ENCODE data around the gene AFDN.

AFDN gene

GRCh38 chr6:167788563-167788903 is 38.2 kb upstream of the AFDN start:
- Histone ChIP-seq H3K9ac (ENCODE audit: low read length) (no peak overlapping the region), H3K9me2 (replicated peaks; ENCODE audit: insufficient read depth, low read length) (no peaks in the 10 kb centered on the region), H3K9me3 (ENCODE audit: insufficient read depth, low read length) (no peaks in the 10 kb centered on the region), H3K36me3 (ENCODE audit: low read length) (no peaks in the 10 kb centered on the region), H4K20me1 (ENCODE audit: low read depth, low read length) (no peaks in the 10 kb centered on the region), H3K27me3 (ENCODE audit: low read length) (no peaks in the 10 kb centered on the region), H3K4me3 (ENCODE audit: insufficient read depth, low read length, poor library complexity, severe bottlenecking) (no peak overlapping the region), H3K79me2 (ENCODE audit: insufficient read depth, low read length) (no peaks in the 10 kb centered on the region), H3K27ac (ENCODE audit: low read depth, low read length) (no peak overlapping the region), H3F3A (ENCODE audit: insufficient read depth) (no peaks in the 10 kb centered on the region), H3K4me2 (ENCODE audit: low read depth, low read length, poor library complexity, severe bottlenecking) (no peak overlapping the region), H2AFZ (ENCODE audit: low read depth, low read length, severe bottlenecking) (no peak overlapping the region)
- TF ChIP-seq EZH2phosphoT487 (conservative IDR thresholded peaks at IDR 0.05; ENCODE audit: low read length) (no peak), CTCF (IDR thresholded peaks at IDR 0.05; ENCODE audit: insufficient read depth, low read length, poor library complexity, severe bottlenecking) (no peak)

GRCh38 chr6:167789358-167789757 is 37.4 kb upstream of the AFDN start:
- Histone ChIP-seq H3K4me3 (ENCODE audit: insufficient read depth, low read length, poor library complexity, severe bottlenecking) (no peak overlapping the region), H2AFZ (ENCODE audit: low read depth, low read length, severe bottlenecking) (no peak overlapping the region), H4K20me1 (ENCODE audit: low read depth, low read length) (no peaks in the 10 kb centered on the region), H3K9me3 (ENCODE audit: insufficient read depth, low read length) (no peaks in the 10 kb centered on the region), H3K27me3 (ENCODE audit: low read length) (no peaks in the 10 kb centered on the region), H3F3A (ENCODE audit: insufficient read depth) (no peaks in the 10 kb centered on the region), H3K4me2 (ENCODE audit: low read depth, low read length, poor library complexity, severe bottlenecking) (no peak overlapping the region), H3K9me2 (replicated peaks; ENCODE audit: insufficient read depth, low read length) (no peaks in the 10 kb centered on the region), H3K27ac (ENCODE audit: low read depth, low read length) (no peak overlapping the region), H3K79me2 (ENCODE audit: insufficient read depth, low read length) (no peaks in the 10 kb centered on the region), H3K36me3 (ENCODE audit: low read length) (no peaks in the 10 kb centered on the region), H3K9ac (ENCODE audit: low read length) (no peak overlapping the region)
- TF ChIP-seq EZH2phosphoT487 (conservative IDR thresholded peaks at IDR 0.05; ENCODE audit: low read length) (no peak), CTCF (IDR thresholded peaks at IDR 0.05; ENCODE audit: insufficient read depth, low read length, poor library complexity, severe bottlenecking) (no peak)

GRCh38 chr6:167791091-167791779 is 35.5 kb upstream of the AFDN start:
- Histone ChIP-seq H4K20me1 (ENCODE audit: low read depth, low read length) (no peaks in the 10 kb centered on the region), H3K79me2 (ENCODE audit: insufficient read depth, low read length) (no peaks in the 10 kb centered on the region), H3K27ac (ENCODE audit: low read depth, low read length) (no peak overlapping the region), H2AFZ (ENCODE audit: low read depth, low read length, severe bottlenecking) (no peak overlapping the region), H3K9me3 (ENCODE audit: insufficient read depth, low read length) (no peaks in the 10 kb centered on the region), H3K36me3 (ENCODE audit: low read length) (no peaks in the 10 kb centered on the region), H3F3A (ENCODE audit: insufficient read depth) (no peaks in the 10 kb centered on the region), H3K4me3 (ENCODE audit: insufficient read depth, low read length, poor library complexity, severe bottlenecking) (no peak overlapping the region), H3K27me3 (ENCODE audit: low read length) (no peaks in the 10 kb centered on the region), H3K9ac (ENCODE audit: low read length) (no peak overlapping the region), H3K4me2 (ENCODE audit: low read depth, low read length, poor library complexity, severe bottlenecking) (no peak overlapping the region), H3K9me2 (replicated peaks; ENCODE audit: insufficient read depth, low read length) (no peaks in the 10 kb centered on the region)
- TF ChIP-seq EZH2phosphoT487 (conservative IDR thresholded peaks at IDR 0.05; ENCODE audit: low read length) (no peak), CTCF (IDR thresholded peaks at IDR 0.05; ENCODE audit: insufficient read depth, low read length, poor library complexity, severe bottlenecking) (no peak)

Data from SU-DHL-6 (cell line).